ENCODE data around the gene NEK4.
A peak's percentile ranks its signal among the peaks of the same experiment; 100 is the strongest.

The NEK4 gene

DNA sequence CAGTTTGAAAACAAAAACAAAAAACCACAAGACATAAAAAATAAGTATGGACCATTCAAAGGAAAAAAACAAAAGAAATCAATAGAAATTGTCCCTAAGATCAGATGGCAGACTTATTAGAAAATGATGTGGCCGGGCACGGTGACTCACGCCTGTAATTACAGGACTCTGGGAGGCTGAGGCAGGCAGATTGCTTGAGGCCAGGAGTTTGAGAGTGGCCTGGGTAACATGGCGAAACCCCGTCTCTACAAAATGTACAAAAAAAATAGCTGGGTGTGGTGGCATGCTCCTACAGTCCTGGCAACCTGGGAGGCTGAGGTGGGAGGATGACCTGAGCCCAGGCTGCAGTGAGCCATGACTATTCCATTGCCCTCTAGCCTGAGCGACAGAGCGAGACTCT lies 48.2 kb downstream of the NEK4 start:
- TF ChIP-seq, protein P1, sequence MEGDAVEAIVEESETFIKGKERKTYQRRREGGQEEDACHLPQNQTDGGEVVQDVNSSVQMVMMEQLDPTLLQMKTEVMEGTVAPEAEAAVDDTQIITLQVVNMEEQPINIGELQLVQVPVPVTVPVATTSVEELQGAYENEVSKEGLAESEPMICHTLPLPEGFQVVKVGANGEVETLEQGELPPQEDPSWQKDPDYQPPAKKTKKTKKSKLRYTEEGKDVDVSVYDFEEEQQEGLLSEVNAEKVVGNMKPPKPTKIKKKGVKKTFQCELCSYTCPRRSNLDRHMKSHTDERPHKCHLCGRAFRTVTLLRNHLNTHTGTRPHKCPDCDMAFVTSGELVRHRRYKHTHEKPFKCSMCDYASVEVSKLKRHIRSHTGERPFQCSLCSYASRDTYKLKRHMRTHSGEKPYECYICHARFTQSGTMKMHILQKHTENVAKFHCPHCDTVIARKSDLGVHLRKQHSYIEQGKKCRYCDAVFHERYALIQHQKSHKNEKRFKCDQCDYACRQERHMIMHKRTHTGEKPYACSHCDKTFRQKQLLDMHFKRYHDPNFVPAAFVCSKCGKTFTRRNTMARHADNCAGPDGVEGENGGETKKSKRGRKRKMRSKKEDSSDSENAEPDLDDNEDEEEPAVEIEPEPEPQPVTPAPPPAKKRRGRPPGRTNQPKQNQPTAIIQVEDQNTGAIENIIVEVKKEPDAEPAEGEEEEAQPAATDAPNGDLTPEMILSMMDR (IDR thresholded peaks at IDR 0.05; ENCODE audit: low read length, missing control alignments): no peak
- no peak overlapping the region for H3K4me3 ChIP-seq (replicated peaks; ENCODE audit: low read depth, low read length)
- no peak for DNase-seq (ENCODE audit: low read depth)

- TF ChIP-seq, protein P1 (IDR thresholded peaks at IDR 0.05; ENCODE audit: low read length, missing control alignments): no peak
- H3K4me3 ChIP-seq (replicated peaks; ENCODE audit: low read depth, low read length): no peak overlapping the region
- no peak for DNase-seq (ENCODE audit: low read depth)
These were observed 49.1 kb downstream of the NEK4 start for GRCh38 chr3:52721730-52722008.

DNA sequence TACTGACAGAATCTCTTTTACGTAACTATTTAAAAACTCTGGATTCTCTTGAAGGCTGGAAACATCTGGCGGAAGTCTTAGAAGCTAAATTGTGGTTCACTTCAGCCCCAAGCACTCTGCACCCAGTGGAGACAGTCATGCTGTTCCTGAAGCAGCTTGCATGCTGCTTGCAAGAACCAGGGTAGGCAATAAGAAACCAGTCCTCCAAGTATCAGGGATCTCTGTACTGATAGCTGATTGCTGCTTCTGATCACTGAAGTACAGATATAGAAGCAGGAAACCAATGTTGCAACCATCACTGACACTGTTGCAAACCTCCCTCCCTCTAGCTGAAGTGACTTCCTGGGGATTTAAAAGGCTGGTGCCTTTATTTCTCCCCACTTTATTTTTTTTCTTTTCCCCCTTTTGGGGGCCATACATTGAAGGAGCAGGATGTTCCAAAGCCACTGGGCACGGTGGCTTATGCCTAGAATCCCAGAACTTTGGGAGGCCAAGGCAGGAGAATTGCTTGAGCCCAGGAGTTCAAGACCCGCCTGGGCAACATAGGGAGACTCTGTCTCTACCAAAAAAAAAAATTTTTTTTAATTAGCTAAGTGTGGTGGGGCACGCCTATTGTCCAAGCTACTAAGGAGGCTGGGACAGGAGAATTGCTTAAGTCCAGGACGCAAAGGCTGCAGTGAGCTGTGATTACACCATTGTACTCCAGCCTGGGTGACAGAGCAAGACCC lies 49.6 kb downstream of the NEK4 start:
- TF ChIP-seq, protein P1 (IDR thresholded peaks at IDR 0.05; ENCODE audit: low read length, missing control alignments): no peak

GRCh38 chr3:52719618-52720017 lies 51.1 kb downstream of the NEK4 start:
- no peak for DNase-seq (ENCODE audit: low read depth)
- H3K4me3 ChIP-seq (replicated peaks; ENCODE audit: low read depth, low read length): no peak overlapping the region
- TF ChIP-seq, protein P1 (IDR thresholded peaks at IDR 0.05; ENCODE audit: low read length, missing control alignments): no peak

More for the DNA sequence above, 49.6 kb downstream of the NEK4 start:
- no peak overlapping the region for H3K4me3 ChIP-seq (replicated peaks; ENCODE audit: low read depth, low read length)
- DNase-seq (ENCODE audit: low read depth): peak; percentile 18

GRCh38 chr3:52715714-52716305 lies 54.9 kb downstream of the NEK4 start:
- no peak overlapping the region for H3K4me3 ChIP-seq (replicated peaks; ENCODE audit: low read depth, low read length)
- TF ChIP-seq, protein P1 (IDR thresholded peaks at IDR 0.05; ENCODE audit: low read length, missing control alignments): no peak

DNA sequence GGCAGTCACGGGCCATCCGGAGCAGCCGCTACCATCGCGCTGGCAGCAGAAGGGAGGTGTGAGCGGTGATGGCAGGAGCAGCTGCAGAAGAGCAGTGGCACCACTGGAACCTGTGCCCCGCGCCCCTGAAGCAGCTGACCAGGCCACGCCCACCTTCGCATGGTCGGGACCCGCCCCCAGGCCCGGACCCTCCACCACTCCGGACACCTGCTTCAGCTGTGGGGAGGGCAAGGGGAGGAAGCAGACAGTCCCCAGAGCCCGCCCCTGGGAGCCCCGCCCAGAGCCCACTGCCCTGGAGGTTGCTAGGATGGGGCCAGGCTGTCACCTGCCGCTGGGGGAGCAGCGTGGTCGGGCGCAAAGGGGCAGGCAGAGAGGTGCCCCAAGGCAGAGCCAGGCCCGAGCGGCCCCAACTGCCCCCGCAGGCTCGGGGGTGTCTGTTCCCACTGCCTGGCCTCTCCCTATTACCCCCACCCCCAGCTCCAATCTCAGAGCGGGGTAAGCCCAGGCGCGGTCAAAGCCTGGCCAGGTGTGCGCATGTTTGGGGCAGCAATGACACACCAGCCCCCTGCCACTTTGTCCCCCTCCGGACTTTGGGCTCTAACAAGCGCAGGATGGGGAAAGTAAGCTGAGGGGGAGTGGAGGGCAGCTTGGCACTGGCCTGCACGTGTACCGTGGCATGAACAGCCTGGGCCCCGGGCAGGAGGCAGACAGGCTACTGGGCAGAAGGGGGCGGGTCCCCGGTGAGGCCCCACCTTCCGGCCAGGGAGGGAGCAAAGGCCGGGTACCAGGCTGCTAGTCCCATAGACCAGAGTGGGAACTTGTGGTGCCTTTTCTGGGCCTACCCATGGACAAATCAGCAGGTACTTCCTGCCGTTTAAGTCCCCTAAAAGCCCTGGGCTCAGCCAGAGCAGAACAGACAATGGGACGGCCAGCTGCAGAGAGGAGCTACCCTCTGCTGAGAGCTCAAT lies 56.1 kb downstream of the NEK4 start:
- H3K4me3 ChIP-seq (replicated peaks; ENCODE audit: low read depth, low read length): no peak overlapping the region
- TF ChIP-seq, protein P1 (IDR thresholded peaks at IDR 0.05; ENCODE audit: low read length, missing control alignments): no peak
- DNase-seq (ENCODE audit: low read depth): no peak

More at GRCh38 chr3:52715714-52716305, 54.9 kb downstream of the NEK4 start:
- no peak for DNase-seq (ENCODE audit: low read depth)
